ENCODE data around the gene HGFAC.

The HGFAC gene

GRCh38 chr4:3432381-3432790, 9.4 kb upstream of the HGFAC start:
- Histone ChIP-seq H3K9me3 (replicated peaks in 1 of 11) (no peaks in the 10 kb centered on the region), H4K20me1 (peaks cover 0 to 82% (median 30%) of the 10 kb centered on the region in 11 experiments; a peak in 13 of 22 replicates), H3K4me1 (peaks cover 27 to 88% (median 64%) of the 10 kb centered on the region in 10 experiments), H3K27me3 (peaks cover 0 to 6% (median 0%) of the 10 kb centered on the region in 11 experiments; a peak in 1 of 22 replicates), H3K36me3 (peaks cover 3 to 63% (median 46%) of the 10 kb centered on the region in 11 experiments; a peak in 20 of 22 replicates), H3K27ac (no peak overlapping the region), H3K4me2 (no peak overlapping the region), H3K9ac (no peak overlapping the region), H3K4me3 (no peak overlapping the region)
- TF ChIP-seq Cebpa-rat (IDR thresholded peaks at IDR 0.05), result no peak

- H3K27ac ChIP-seq, result no peak overlapping the region
Observed at GRCh38 chr4:3433138-3433869, 8.5 kb upstream of the HGFAC start.

GRCh38 chr4:3434881-3435685, 6.7 kb upstream of the HGFAC start:
- Histone ChIP-seq H3K27me3 (no peaks in the 10 kb centered on the region), H3K27ac (no peak overlapping the region), H4K20me1 (peaks cover 0 to 75% (median 20%) of the 10 kb centered on the region in 11 experiments; a peak in 10 of 22 replicates), H3K4me2 (peak overlapping the region in 7 of 11 experiments; percentile 54 to 86 (median 73); a peak in 13 of 22 replicates), H3K36me3 (peaks cover 0 to 43% (median 31%) of the 10 kb centered on the region in 11 experiments; a peak in 19 of 22 replicates), H3K4me1 (peaks cover 38 to 88% (median 75%) of the 10 kb centered on the region in 10 experiments), H3K9me3 (replicated peaks in 1 of 11) (no peaks in the 10 kb centered on the region), H3K4me3 (no peak overlapping the region), H3K9ac (peak overlapping the region in 1 of 11 experiments; percentile 18; a peak in 1 of 22 replicates)
- no peak for TF ChIP-seq Cebpa-rat (IDR thresholded peaks at IDR 0.05)

More at GRCh38 chr4:3433138-3433869, 8.5 kb upstream of the HGFAC start:
- peaks cover 0 to 76% (median 29%) of the 10 kb centered on the region in 11 experiments; a peak in 13 of 22 replicates for H4K20me1 ChIP-seq
- H3K4me1 ChIP-seq, result peaks cover 33 to 88% (median 70%) of the 10 kb centered on the region in 10 experiments
- peaks cover 0 to 6% (median 0%) of the 10 kb centered on the region in 11 experiments; a peak in 1 of 22 replicates for H3K27me3 ChIP-seq
- H3K4me3 ChIP-seq, result no peak overlapping the region
- TF ChIP-seq Cebpa-rat (IDR thresholded peaks at IDR 0.05), result no peak
- H3K4me2 ChIP-seq, result peak overlapping the region in 6 of 11 experiments; percentile 7 to 86 (median 52); a peak in 9 of 22 replicates
- no peak overlapping the region for H3K9ac ChIP-seq
- H3K36me3 ChIP-seq, result peaks cover 3 to 58% (median 44%) of the 10 kb centered on the region in 11 experiments; a peak in 20 of 22 replicates
- H3K9me3 ChIP-seq (replicated peaks in 1 of 11), result no peaks in the 10 kb centered on the region

GRCh38 chr4:3435686-3435956, 6.1 kb upstream of the HGFAC start:
- Histone ChIP-seq H3K4me2 (peak overlapping the region in 8 of 11 experiments; percentile 54 to 86 (median 69); a peak in 15 of 22 replicates), H3K36me3 (peaks cover 0 to 38% (median 28%) of the 10 kb centered on the region in 11 experiments; a peak in 19 of 22 replicates), H3K4me3 (no peak overlapping the region), H3K27ac (no peak overlapping the region), H3K4me1 (peaks cover 34 to 86% (median 72%) of the 10 kb centered on the region in 10 experiments), H3K9me3 (replicated peaks in 1 of 11) (no peaks in the 10 kb centered on the region), H3K27me3 (no peaks in the 10 kb centered on the region), H3K9ac (no peak overlapping the region), H4K20me1 (peaks cover 0 to 70% (median 20%) of the 10 kb centered on the region in 11 experiments; a peak in 10 of 22 replicates)
- no peak for TF ChIP-seq Cebpa-rat (IDR thresholded peaks at IDR 0.05)

- H3K36me3 ChIP-seq, result peaks cover 0 to 32% (median 23%) of the 10 kb centered on the region in 11 experiments; a peak in 19 of 22 replicates
- H3K4me2 ChIP-seq, result peak overlapping the region; percentile 54 to 86 (median 73)
- no peak for TF ChIP-seq Cebpa-rat (IDR thresholded peaks at IDR 0.05)
Observed at GRCh38 chr4:3436048-3436797, 5.5 kb upstream of the HGFAC start.

GRCh38 chr4:3436798-3437581, 4.8 kb upstream of the HGFAC start:
- Histone ChIP-seq H3K27ac (peak overlapping the region in 10 of 11 experiments; percentile 37 to 69 (median 57); a peak in 19 of 22 replicates), H3K9me3 (replicated peaks in 1 of 11) (no peaks in the 10 kb centered on the region), H3K4me2 (peak overlapping the region; percentile 54 to 86 (median 73)), H3K4me1 (peaks cover 40 to 75% (median 69%) of the 10 kb centered on the region in 10 experiments), H3K4me3 (no peak overlapping the region), H3K27me3 (no peaks in the 10 kb centered on the region), H3K36me3 (peaks cover 0 to 25% (median 15%) of the 10 kb centered on the region in 11 experiments; a peak in 17 of 22 replicates), H3K9ac (peak overlapping the region in 10 of 11 experiments; percentile 41 to 65 (median 47); a peak in 19 of 22 replicates), H4K20me1 (peaks cover 0 to 62% (median 16%) of the 10 kb centered on the region in 11 experiments; a peak in 12 of 22 replicates)
- no peak for TF ChIP-seq Cebpa-rat (IDR thresholded peaks at IDR 0.05)

More at GRCh38 chr4:3436048-3436797, 5.5 kb upstream of the HGFAC start:
- Histone ChIP-seq H3K9me3 (replicated peaks in 1 of 11) (no peaks in the 10 kb centered on the region), H3K27ac (peak overlapping the region in 10 of 11 experiments; percentile 37 to 69 (median 57); a peak in 19 of 22 replicates), H3K4me3 (no peak overlapping the region), H3K4me1 (peaks cover 38 to 80% (median 69%) of the 10 kb centered on the region in 10 experiments), H3K9ac (peak overlapping the region in 10 of 11 experiments; percentile 41 to 65 (median 47); a peak in 19 of 22 replicates), H3K27me3 (no peaks in the 10 kb centered on the region), H4K20me1 (peaks cover 0 to 68% (median 20%) of the 10 kb centered on the region in 11 experiments; a peak in 10 of 22 replicates)

- Histone ChIP-seq H3K4me1 (peaks cover 40 to 75% (median 69%) of the 10 kb centered on the region in 10 experiments), H3K27ac (peak overlapping the region in 6 of 11 experiments; percentile 6 to 69 (median 60); a peak in 10 of 22 replicates)
- no peak for TF ChIP-seq Cebpa-rat (IDR thresholded peaks at IDR 0.05)
Observed at GRCh38 chr4:3437582-3437936, 4.2 kb upstream of the HGFAC start.

More at GRCh38 chr4:3437582-3437936, 4.2 kb upstream of the HGFAC start:
- Histone ChIP-seq H3K4me3 (no peak overlapping the region), H4K20me1 (peaks cover 0 to 58% (median 16%) of the 10 kb centered on the region in 11 experiments; a peak in 12 of 22 replicates), H3K9me3 (replicated peaks in 1 of 11) (no peaks in the 10 kb centered on the region), H3K4me2 (peak overlapping the region; percentile 54 to 86 (median 73); a peak in 19 of 22 replicates), H3K27me3 (no peaks in the 10 kb centered on the region), H3K9ac (peak overlapping the region in 3 of 11 experiments; percentile 29 to 65 (median 49); a peak in 2 of 22 replicates), H3K36me3 (peaks cover 0 to 19% (median 11%) of the 10 kb centered on the region in 11 experiments; a peak in 15 of 22 replicates)

All from BLaER1 treated with 17β-estradiol and CSF1 and Interleukin-3, amounts not matched to agents 10 nM and 100 nM (cell line).